Epithelial cell of proximal tubule (primary cell): ENCODE results near the gene CEP72. TPM values are rescaled to one million over a fixed set of nuclear protein-coding genes. Genes with fewer than 3 reads are reported as not detected.
"Not testable (repeated sequence)": the region's sequence is repeated elsewhere in the genome, so short reads cannot be mapped to it uniquely, and the experiment has no call there.

Experiments
- DNase-seq: peaks from one replicate; pipeline ENCODE4 v3.0.0-alpha.2; 2011; ENCODE audit warnings: low read depth
- H3K4me3 ChIP-seq: 2 replicates; pipeline ENCODE4 v1.5.1; 2011; ENCODE audit warnings: low read depth, mild to moderate bottlenecking, low read length
- CTCF ChIP-seq: conservative IDR thresholded peaks from 2 replicates; pipeline ENCODE4 v1.5.1; 2012; ENCODE audit warnings: low read depth, mild to moderate bottlenecking, low read length
- total RNA-seq: library from RNA; depleted of rRNA; stranded (reverse); fragments of >200 nt; gene quantifications from 2 replicates; pipeline ENCODE4 v1.2.3, GENCODE V29; 2015

Gene CEP72
- total RNA-seq, 1 donor from 2014 or later = 7.6 TPM

DNA sequence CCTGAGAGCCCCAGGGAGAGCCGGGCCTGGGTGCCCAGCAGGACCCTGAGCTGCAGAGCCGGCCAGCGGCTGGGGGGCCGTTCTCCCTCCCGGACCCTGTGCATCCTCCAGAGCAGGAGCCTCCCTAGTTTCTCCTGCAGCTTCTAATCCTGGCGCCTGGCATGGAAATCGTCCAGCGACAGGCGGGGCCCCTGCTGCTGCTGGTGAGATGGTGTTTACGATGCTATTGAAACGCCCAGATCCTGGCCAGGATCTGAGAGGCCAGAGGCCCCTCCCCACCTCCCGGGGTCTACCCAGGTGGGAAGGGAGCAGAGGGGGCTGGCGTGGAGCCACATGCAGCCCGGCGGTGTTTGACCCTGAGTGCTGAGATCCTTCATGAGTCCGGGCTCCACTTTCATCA, 38.2 kb upstream of the CEP72 start:
- no peak overlapping the region for H3K4me3 ChIP-seq
- no peak for TF ChIP-seq CTCF
- no peak for DNase-seq

DNA sequence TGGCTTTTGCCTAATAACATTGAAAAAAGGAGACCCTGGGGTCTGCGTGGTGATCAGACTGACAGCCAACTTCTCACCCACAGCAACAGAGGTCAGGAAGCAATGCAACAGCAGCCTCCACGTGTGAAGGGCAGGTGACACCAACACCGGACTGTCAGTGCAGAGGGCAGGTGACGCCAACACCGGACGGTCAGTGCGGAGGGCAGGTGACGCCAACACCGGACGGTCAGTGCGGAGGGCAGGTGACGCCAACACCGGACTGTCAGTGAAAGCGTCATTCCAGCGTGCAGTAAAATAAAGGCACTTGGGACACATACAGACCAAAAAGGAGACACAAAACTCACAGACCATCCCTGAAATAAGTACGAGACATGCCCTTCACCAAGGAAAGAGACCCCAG, 37.2 kb upstream of the CEP72 start:
- DNase-seq = no peak
- no peak overlapping the region for H3K4me3 ChIP-seq
- no peak for TF ChIP-seq CTCF

DNA sequence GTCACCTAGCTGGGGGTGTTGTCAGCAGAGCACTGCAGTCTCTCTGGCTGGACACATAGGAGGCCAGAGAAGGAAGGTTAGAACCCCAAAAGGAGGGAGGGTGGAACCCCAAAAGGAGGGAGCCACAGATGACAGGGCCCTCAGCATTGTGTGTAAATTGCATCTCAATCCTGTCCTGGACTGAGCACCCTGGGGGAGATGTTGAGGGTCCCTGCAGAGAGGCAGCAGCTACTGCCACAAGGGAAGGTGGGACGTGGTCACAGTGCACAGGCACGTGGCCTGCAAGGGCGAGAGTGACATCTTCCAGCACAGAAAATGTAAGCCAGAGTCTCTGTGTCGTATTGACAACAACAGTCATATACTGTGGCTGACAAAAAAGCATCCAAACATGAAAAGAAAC, 36.5 kb upstream of the CEP72 start:
- TF ChIP-seq CTCF = no peak
- no peak for DNase-seq
- H3K4me3 ChIP-seq = no peak overlapping the region

GRCh38 chr5:577214-577613, 34.9 kb upstream of the CEP72 start:
- DNase-seq, H3K4me3 ChIP-seq: not testable (repeated sequence)

DNA sequence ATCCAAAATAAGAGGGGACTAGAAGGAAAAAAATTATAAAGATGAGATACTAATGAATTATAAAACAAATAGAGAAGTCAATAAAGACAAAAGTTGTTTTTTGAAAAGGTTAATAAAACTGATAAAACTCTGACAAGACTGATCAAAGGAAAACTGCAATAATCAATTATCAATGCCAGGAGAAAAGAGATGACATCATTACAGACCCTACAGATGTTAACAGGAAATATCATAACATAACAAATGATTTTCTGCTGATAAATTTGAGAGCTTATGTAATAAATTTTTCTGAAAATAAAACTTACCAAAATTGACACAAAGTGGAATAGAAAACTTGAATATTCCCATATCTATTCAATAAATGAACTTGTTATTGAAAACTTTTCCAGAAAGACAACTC, 34.3 kb upstream of the CEP72 start:
- TF ChIP-seq CTCF = no peak
- DNase-seq = no peak
- no peak overlapping the region for H3K4me3 ChIP-seq

DNA sequence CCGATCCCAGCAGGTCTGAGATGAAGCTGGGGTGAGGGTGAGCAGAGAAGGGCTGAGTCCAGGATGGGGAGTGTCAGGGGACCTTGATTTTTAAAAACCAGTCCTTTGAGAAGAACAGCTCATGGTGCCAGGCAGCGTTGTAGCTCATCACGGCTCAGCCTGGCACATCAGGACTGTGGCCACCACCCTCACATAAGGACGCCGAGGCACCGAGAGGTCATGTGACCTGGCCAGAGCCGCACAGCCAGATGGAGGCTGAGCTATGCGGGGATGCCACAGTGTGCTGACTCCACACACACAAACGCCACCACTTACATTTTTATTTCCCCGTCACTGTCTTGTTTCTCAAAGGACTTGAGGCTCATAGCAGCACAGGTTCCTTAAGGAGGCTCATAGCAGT, 32.9 kb upstream of the CEP72 start:
- TF ChIP-seq CTCF = no peak
- no peak overlapping the region for H3K4me3 ChIP-seq
- DNase-seq = no peak

DNA sequence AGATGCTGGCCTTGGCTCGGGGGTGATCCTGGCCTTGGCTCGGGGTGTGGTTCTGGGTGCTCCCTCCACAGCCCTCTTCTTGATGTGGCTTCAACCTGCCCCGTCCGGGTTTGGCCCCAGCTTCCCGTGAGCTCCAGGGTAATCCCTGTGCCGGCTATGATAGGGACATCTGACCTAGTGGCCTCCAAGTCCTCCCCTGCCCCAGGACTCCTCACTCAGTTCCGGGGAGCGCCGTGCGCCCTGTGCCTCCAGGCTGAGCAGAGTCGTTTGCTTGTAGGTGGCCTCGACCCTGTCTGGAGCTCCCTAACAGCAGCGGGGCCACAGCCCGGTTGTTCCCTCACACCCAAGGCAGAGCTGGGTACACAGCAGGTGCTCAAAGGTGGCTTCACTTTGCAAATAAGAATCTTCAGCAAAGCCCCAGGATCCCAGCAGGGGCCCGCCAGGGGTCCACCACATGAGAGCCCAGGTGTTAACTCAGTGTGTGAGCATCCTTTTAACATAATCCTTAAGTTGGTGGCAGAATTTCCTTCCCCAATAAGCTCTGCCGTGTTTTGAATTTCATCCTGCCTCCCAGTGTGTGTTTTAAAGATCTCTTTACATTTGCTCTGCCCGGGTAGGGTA, 32.3 kb upstream of the CEP72 start:
- no peak overlapping the region for H3K4me3 ChIP-seq
- DNase-seq = no peak
- no peak for TF ChIP-seq CTCF

DNA sequence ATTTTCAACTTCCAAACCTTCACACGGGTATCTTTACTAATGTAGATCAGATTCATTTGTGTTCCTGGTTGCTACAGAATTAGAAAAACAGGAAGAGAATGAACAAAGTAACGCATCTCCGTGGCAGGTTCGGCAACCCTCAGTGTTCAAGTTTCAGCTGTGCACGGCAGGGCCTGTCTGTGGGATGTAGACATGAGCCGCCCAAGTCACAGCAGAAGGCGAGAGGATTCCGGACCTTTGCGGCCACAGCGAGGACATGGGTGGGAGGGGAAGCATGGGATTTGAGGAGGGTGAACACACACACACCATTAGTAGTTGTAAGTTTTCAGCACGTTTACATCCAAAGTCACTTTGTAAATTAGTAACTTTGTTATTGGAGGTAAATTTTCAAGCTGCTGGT, 31.7 kb upstream of the CEP72 start:
- DNase-seq = no peak

More for the DNA sequence above, 31.7 kb upstream of the CEP72 start:
- H3K4me3 ChIP-seq = no peak overlapping the region
- no peak for TF ChIP-seq CTCF
